Stimulated activated CD4-positive, alpha-beta T cell treated with anti-CD3 and anti-CD28 coated beads, Interleukin-15, amount 100 ng/mL, for 24 hours (primary cell): ENCODE data around the gene ZNF595.
"Not testable (repeated sequence)": the region's sequence is repeated elsewhere in the genome, so short reads cannot be mapped to it uniquely, and the experiment has no call there.

Experiments used
- DNase-seq: peaks from one replicate; pipeline ENCODE4 v3.0.0-alpha.2; 2020

The ZNF595 gene

DNA sequence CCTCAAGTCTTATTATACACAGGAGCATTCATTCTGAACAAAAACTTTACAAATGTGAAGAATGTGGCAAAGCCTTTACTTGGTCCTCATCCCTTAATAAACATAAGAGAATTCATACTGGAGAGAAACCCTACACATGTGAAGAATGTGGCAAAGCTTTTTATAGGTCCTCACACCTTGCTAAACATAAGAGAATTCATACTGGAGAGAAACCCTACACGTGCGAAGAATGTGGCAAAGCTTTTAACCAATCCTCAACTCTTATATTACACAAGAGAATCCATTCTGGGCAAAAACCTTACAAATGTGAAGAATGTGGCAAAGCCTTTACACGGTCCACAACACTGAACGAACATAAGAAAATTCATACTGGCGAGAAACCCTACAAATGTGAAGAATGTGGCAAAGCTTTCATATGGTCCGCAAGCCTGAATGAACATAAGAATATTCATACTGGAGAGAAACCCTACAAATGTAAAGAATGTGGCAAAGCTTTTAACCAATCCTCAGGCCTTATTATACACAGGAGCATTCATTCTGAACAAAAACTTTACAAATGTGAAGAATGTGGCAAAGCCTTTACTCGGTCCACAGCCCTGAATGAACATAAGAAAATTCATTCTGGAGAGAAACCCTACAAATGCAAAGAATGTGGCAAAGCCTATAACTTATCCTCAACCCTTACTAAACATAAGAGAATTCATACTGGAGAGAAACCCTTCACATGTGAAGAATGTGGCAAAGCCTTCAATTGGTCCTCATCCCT, 33.6 kb downstream of the ZNF595 start:
- not testable (repeated sequence) for DNase-seq

DNA sequence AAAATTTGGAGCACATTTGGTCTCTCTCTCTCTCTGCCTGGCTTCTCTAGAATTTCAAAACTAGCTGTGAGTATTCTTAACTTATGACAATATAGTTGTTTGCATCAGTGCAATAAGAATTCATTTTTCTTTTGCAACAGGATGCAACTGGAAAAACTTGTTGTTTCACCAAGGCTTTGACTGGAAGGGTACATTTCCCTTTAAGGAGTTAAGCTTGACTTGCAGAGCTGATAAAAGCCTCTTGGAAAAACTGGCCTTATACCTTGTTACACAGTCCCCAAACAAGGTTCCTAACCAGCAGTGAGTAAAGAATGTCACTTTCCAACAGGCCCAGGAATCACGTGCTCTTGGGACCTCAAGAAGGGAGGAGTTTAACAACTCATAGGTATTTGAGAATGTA, 45.3 kb downstream of the ZNF595 start:
- no peak for DNase-seq

GRCh38 chr4:99863-100262, 46.7 kb downstream of the ZNF595 start:
- DNase-seq, result no peak

DNA sequence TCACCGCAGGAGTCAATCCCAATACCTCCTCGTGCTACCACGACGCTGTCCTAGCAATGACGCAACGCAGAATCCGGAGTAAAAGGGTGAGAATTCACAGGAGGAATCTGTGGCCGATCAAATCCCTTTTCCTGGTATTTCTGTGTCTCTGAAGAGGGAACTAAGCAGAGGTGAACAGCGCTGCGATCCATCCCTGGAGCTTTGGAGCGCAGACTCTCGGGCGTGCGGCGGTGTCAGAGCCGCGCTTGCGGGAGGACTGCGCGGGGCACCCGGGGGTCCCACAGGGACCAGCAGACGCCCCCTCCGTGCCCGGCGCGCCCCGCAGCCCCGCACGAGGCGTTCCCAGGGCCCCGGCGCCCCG, 53.9 kb downstream of the ZNF595 start:
- DNase-seq, result no peak

DNA sequence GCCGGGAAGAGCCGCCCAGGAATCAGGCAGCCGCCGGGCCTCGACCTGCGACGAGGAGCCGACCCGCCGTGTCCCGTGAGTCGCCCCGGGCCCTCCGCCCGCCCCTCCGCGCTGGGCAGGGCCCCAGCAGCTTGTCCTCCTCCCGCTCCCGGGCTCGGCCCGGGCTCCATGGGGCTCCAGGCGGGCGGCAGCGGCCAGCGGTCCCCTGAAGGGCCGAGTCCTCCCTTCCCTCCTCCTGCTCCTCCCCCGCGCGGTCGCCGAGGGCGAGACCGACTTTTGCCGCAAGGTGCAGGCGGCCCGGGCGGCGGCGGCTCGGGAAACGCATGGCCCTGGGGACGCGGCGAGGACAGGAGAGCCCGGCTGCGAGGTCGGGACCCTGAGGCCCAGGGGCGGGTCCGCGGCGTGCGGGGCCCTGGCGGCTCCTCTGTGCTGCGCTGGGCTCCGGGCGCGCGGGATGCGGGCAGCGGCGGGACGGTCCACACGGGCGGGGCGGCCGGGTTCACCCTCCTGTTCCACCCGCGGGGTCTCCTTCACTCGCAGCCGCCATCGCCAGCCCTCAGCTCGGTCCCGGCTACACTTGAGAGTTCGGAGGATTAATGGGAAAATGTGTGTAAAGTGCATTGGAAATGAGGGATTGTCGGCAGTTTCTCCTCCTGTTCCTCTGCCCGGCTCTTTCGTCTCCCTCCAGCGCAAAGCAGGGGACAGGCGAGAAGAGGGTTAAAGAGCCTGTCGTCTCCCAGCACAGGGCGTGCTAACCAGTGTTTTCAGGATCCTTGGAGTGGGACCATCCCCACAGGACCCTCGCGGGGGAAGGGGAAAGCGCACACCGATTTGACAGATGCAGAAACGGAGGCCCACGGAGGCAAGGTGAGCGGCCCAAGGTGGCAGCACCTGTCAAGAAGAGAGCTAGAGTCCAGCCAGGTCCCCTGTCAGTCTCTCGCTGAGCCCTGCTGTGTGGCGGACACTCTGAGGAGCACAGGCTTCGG, 54.6 kb downstream of the ZNF595 start:
- DNase-seq, result peak; percentile 15

DNA sequence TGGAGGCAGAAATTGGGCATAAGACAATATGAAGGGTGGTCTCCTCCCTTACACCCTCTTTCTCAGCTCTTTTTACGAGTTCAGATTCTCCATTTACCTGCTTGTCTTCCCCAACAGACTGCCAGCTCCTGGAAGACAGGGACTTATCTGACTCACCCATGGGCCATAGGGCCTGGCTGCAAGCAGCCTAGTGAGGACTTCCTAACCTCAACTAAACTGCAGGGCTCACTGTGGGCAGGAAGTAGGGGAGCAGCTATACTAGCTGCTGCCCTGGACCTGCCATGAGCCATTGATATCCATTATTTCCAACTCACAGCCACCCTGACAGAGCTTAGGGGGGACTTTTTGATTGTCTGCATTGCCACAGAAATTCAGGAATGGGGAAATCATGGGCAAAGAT, 59.6 kb downstream of the ZNF595 start:
- no peak for DNase-seq

DNA sequence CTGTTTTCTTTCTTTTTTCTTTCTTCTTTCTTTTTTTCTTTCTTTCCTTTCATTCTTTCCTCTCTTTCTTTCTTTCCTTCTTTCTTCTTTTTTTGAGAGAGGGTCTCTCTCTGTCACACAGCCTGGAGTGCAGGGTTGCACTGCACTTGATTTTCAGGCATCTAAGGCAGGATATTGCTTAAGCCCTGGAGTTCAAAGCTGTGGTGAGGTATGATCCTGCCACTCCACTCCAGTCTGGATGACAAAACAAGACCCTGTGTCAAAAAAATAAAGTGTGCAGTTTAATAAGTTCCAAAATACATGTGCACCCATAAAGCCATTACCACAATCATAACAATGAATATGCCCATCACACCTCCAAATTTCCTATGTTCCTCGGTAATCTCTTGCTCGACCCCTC, 60.6 kb downstream of the ZNF595 start:
- DNase-seq, result no peak

DNA sequence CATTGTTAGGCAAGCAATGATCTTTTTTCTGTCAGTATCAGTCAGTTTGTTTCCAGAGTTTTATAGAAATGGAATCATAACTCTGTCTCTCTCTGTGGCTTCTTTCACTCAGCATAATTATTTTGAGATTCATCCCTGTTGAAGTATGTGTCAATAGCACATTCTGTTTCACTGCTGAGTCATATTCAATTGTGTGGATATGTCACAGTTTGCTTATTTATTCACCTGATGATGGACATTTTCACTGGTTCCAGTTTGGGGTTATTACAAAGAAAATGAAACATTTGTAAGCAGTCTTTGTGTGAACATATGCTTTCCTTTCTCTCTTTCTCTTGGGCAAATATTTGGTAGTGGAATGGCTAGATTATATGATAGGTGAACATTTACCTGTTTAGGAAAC, 61.0 kb downstream of the ZNF595 start:
- DNase-seq, result no peak

GRCh38 chr4:116499-116898, 63.4 kb downstream of the ZNF595 start:
- DNase-seq, result no peak

GRCh38 chr4:120616-121015, 67.5 kb downstream of the ZNF595 start:
- DNase-seq, result no peak

DNA sequence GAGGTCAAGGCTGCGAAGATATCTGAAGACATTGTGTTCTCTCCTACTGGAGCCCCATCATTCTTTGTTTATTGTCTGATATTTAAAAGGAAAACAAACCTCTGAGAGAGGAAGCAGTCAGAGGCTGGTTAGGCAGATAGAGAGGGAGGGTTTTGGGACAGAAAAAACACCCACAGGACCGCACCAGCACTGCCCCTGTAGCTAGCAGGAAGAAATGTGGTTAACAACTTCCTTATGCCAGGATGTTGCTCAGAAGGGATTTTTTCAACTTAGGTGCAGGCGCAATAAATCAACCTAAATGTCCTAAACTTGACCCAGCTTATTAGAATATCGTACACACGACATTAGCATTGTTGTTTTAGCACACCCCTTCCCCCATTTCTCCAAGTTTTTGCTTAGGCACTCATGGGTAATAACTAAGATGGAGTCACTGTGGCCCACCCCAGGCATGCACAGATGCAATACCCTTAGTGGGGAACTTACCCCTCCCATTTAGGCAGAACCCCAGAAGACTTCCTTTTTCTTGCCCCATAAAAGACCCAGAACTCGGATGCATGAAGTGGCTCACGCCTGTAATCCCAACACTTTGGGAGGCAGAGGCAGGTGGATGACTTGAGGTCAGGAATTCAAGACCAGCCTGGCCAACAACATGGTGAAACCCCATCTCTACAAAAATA, 68.4 kb downstream of the ZNF595 start:
- DNase-seq, result peak; percentile 14

- DNase-seq, result peak; percentile 8
Observed at GRCh38 chr4:123922-124274, 70.8 kb downstream of the ZNF595 start.

GRCh38 chr4:124275-125081, 71.4 kb downstream of the ZNF595 start, which contains the start of gene ZNF718:
TSS of gene ZNF718 (plus strand) at chr4:124501. CDS start at chr4:124671, 170 bp downstream.
- peak; percentile 93 for DNase-seq

DNA sequence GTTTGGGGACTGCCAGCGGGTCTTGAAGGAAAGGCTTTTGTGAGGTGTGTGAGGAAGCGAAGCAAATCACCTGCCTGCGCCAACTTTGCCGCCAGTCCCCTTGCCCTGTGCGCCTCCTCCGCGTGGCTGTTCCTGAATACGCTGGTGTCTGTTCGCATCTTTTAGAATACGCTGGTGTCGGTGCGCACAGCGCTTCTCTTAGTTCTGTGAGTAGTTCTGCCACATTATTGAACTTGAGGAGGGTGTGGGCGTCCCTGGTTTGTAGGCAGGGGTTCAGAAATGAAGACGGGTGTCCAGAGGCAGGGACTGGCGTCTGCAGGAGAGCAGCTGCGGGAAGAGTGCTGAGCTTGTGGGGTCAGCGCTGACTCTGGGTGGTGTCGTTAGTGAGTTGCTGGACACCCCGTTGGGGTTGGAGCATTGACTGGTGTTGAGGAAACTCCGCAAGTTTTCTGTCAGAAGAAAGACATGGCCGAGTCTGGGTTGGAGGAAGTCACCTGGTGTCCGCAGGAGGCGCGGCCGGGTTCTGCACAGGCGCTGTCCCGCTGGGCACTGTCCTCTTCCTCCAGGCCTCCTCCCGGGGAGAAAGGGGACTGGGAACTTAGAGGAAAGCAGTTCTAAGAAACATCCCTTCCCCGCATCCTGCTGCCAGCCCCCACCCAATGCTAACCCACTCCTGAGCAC, 72.1 kb downstream of the ZNF595 start:
- DNase-seq, result peak; percentile 47

GRCh38 chr4:125833-126232, 72.7 kb downstream of the ZNF595 start:
- peak; percentile 14 for DNase-seq

- no peak for DNase-seq
Observed at GRCh38 chr4:132483-132882, 79.4 kb downstream of the ZNF595 start.
